Heart right ventricle (tissue), 16 donors: ENCODE results near the gene PLA2G4B. TPM values are rescaled to one million over a fixed set of nuclear protein-coding genes. Genes with fewer than 3 reads are reported as not detected.

ENCODE experiments used
- ATAC-seq, 8 donors: fragments of 200-7000 bp; cut with Tn5 transposase; one replicate each; pipeline ENCODE4 v1.9.1; 2020; ENCODE audit warnings: mild to moderate bottlenecking in 8 of 8, moderate library complexity in 8 of 8, moderate number of reproducible peaks in 1 of 8
- DNase-seq, 2 donors: peaks; one replicate each; pipeline ENCODE4 v3.0.0-alpha.2; 2020
- H3K27ac ChIP-seq, 10 donors: fragments of 200-600 bp; sonication (generic) in 2 of 10; one replicate each; pipeline versions ENCODE4 v1.5.0 to v1.8.0; 2020 to 2022; ENCODE audit warnings: mild to moderate bottlenecking in 3 of 10
- H3K27me3 ChIP-seq, 7 donors: fragments of 200-600 bp; one replicate each; pipeline ENCODE4 v1.8.0; 2021 to 2022; ENCODE audit warnings: mild to moderate bottlenecking in 2 of 7
- H3K36me3 ChIP-seq, 9 donors: fragments of 200-600 bp; sonication (generic) in 1 of 9; one replicate each; pipeline versions ENCODE4 v1.5.0 to v1.8.0; 2020 to 2022; ENCODE audit warnings: mild to moderate bottlenecking in 2 of 9
- H3K4me1 ChIP-seq, 9 donors: fragments of 200-600 bp; sonication (generic) in 1 of 9; one replicate each; pipeline versions ENCODE4 v1.5.0 to v1.8.0; 2020 to 2022; ENCODE audit warnings: mild to moderate bottlenecking in 4 of 9
- H3K4me3 ChIP-seq, 10 donors: fragments of 200-600 bp; sonication (generic) in 2 of 10; one replicate each; pipeline versions ENCODE4 v1.5.0 to v1.8.0; 2020 to 2022; ENCODE audit warnings: mild to moderate bottlenecking in 7 of 10, moderate library complexity in 2 of 10
- H3K9me3 ChIP-seq, 11 donors: fragments of 200-600 bp in 10 of 11; sonication (generic) in 2 of 11; one replicate each; pipeline versions ENCODE4 v1.5.0 to v1.8.0; 2013 to 2022; ENCODE audit warnings: mild to moderate bottlenecking in 2 of 11, control low read depth in 1 of 11, moderate library complexity in 1 of 11
- CTCF ChIP-seq, 9 donors: fragments of 200-600 bp; sonication (generic) in 2 of 9; IDR thresholded peaks; one replicate each; pipeline versions ENCODE4 v1.5.0 to v1.8.0; 2021 to 2022; ENCODE audit warnings: antibody characterized with exemption in 9 of 9, mild to moderate bottlenecking in 5 of 9, moderate library complexity in 1 of 9
- WGBS, 2 donors: extraction: QIAGEN DNeasy Blood & Tissue Kit; methylation state at CpG; one replicate each; pipeline ENCODE4 v1.1.7; 2013; ENCODE audit warnings: inconsistent platforms in 1 of 2; 5-methylcytosine and 5-hydroxymethylcytosine counted together
- intact Hi-C, 10 donors: fragments of 100-400 bp; cut with DNase I; formaldehyde crosslinking; loops; one replicate each; pipeline versions ENCODE4 v1.11.1 to v1.14.2; 2022
- polyA plus RNA-seq, 2 donors: library from polyadenylated mRNA; stranded (reverse); fragments of 200-250 nt; gene quantifications; one replicate each; pipeline ENCODE4 v1.2.3, GENCODE V29; 2013
- total RNA-seq, 10 donors: library from RNA; stranded (reverse); fragmentation: NEBNext Ultra II Directional in 3 of 10; extraction: Animal tissue kit (Norgen Biotek cat#: 25700) in 3 of 10; gene quantifications; one replicate each; pipeline versions ENCODE4 v1.2.1 to v1.2.4, GENCODE V29; 2021 to 2023
- donor health status: Arrhythmogenic right ventricular cardiomyopathy.
- donor health status: ischemic (EF 13 %, LVEDD 7.1; RV severe dilation, severe dysfunction).
- donor health status: healthy with polysubstance abuse.
- donor health status: DM: no; HTN: yes; CAD: no.
- donor health status: DM: no; HTN: no; CAD: no.
- donor health status: ischemic (EF 25% LVEDD 6.9; RV normal size, moderate dysfunction).
- donor health status: ischemic (EF 25% LVEDD 5.7; RV mildly dilated, moderate dysfunction).
- donor health status: healthy.
- donor health status: DM: yes; HTN: yes; CAD: no.
- donor health status: Ischemic cardiomyopathy.
- donor health status: ischemic (EF 35%, LVEDD 5.7; RV mildly dilated, moderate dysfunction).
- donor health status: nonischemic (EF 11% LVEDD 7.7; RV severe dilation, severe dysfunction).
- donor health status: DM: yes; HTN: yes; CAD: no.
- donor health status: PGD.
- donor health status: ischemic (EF 29% LVEDD 5.4; RV normal size, mild dysfunction).
- donor health status: nonischemic (EF 23%, LVEDD 6.1; RV moderate dilation, normal function).

PLA2G4B gene
- total and polyA plus RNA-seq, 12 donors, result 1.6 to 16.0 (median 3.2) TPM

GRCh38 chr15:41881086-41881485 lies 42.4 kb downstream of the PLA2G4B start:
- ATAC-seq (no peak), DNase-seq (no peak)
- no peak for TF ChIP-seq CTCF (IDR thresholded peaks at IDR 0.05)
- no peaks in the 10 kb centered on the region for H3K36me3 ChIP-seq
- peak overlapping the region in 1 of 10 donors; percentile 82 for H3K27ac ChIP-seq
- H3K9me3 ChIP-seq, result no peaks in the 10 kb centered on the region
- intact Hi-C loops, result no loop called here
- no peak overlapping the region for H3K4me3 ChIP-seq
- WGBS, 2 donors, result 93 to 94% methylated on average over 8 of the region's 8 CpGs
- peaks cover 3 to 35% (median 23%) of the 10 kb centered on the region in 9 donors for H3K4me1 ChIP-seq
- H3K27me3 ChIP-seq, result peaks cover 0 to 16% (median 0%) of the 10 kb centered on the region in 7 donors

GRCh38 chr15:41881550-41881919 lies 42.9 kb downstream of the PLA2G4B start:
- H3K36me3 ChIP-seq, result no peaks in the 10 kb centered on the region
- H3K27ac ChIP-seq, result peak overlapping the region in 6 of 10 donors; percentile 41 to 82 (median 60)
- DNase-seq, result no peak
- no peak for TF ChIP-seq CTCF (IDR thresholded peaks at IDR 0.05)
- H3K27me3 ChIP-seq, result peaks cover 0 to 16% (median 0%) of the 10 kb centered on the region in 7 donors
- H3K4me3 ChIP-seq, result peak overlapping the region in 4 of 10 donors; percentile 5 to 48 (median 36)
- peak in 6 of 8 donors; percentile 3 to 48 (median 17) for ATAC-seq
- 37 to 46% methylated on average over 10 of the region's 10 CpGs for WGBS, 2 donors
- no peaks in the 10 kb centered on the region for H3K9me3 ChIP-seq
- intact Hi-C loops, result no loop called here
- H3K4me1 ChIP-seq, result peaks cover 3 to 35% (median 23%) of the 10 kb centered on the region in 9 donors

GRCh38 chr15:41881920-41882688 lies 43.5 kb downstream of the PLA2G4B start:
- Histone ChIP-seq H3K36me3 (no peaks in the 10 kb centered on the region), H3K27ac (peak overlapping the region in 7 of 10 donors; percentile 41 to 82 (median 59)), H3K4me1 (peaks cover 3 to 35% (median 23%) of the 10 kb centered on the region in 9 donors), H3K9me3 (no peaks in the 10 kb centered on the region), H3K27me3 (peaks cover 0 to 16% (median 0%) of the 10 kb centered on the region in 7 donors), H3K4me3 (peak overlapping the region in 9 of 10 donors; percentile 5 to 48 (median 34))
- TF ChIP-seq CTCF (IDR thresholded peaks at IDR 0.05), result no peak
- ATAC-seq (peak; percentile 24 to 76 (median 58)), DNase-seq (peak; percentile 36 to 58)
- WGBS, 2 donors, result 9 to 14% methylated on average over 64 to 81 of the region's 81 CpGs
- intact Hi-C loops, result no loop called here

GRCh38 chr15:41882689-41883483 lies 44.2 kb downstream of the PLA2G4B start:
- intact Hi-C loops, result no loop called here
- H3K4me1 ChIP-seq, result peaks cover 3 to 33% (median 21%) of the 10 kb centered on the region in 9 donors
- no peak for DNase-seq
- no peak for TF ChIP-seq CTCF (IDR thresholded peaks at IDR 0.05)
- H3K27me3 ChIP-seq, result peaks cover 0 to 16% (median 0%) of the 10 kb centered on the region in 7 donors
- H3K9me3 ChIP-seq, result no peaks in the 10 kb centered on the region
- WGBS, 2 donors, result 46 to 54% methylated on average over 14 of the region's 14 CpGs
- peak overlapping the region in 7 of 10 donors; percentile 41 to 82 (median 59) for H3K27ac ChIP-seq
- no peaks in the 10 kb centered on the region for H3K36me3 ChIP-seq
- H3K4me3 ChIP-seq, result peak overlapping the region in 6 of 10 donors; percentile 28 to 48 (median 40)
- peak in 5 of 8 donors; percentile 7 to 56 (median 21) for ATAC-seq
